ENCODE data around the gene NOP58.
"Not testable (repeated sequence)": the region's sequence is repeated elsewhere in the genome, so short reads cannot be mapped to it uniquely, and the experiment has no call there.

The NOP58 gene

DNA sequence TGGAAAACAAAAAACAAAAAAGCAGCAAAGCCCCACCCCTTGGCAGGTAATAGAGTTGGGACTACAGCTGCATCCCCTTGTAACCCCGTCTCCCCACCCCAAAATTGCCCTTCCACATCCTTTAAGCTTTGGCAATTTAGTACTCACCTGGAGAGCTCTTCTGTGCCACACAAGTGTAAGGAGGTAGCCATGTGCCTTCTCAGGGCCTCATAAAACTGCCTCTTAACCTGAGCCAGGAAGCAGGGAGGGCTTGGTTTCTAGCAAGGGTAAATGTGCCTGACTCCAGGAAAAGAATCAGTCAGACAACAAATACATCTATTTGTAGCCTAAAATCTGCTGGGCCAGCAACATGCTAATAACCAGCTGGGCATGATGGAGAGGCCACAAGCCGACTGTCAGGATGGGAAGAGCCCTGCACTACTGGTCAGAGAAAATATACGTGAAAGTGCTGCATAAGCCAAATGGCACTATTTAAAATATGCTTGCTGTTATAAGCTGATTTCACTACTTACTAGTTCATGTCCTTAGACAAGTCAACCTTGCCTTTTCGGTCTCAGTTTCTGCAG, 46.3 kb downstream of the NOP58 start:
- DNase-seq: no peak

GRCh38 chr2:202314116-202314515, 48.6 kb downstream of the NOP58 start:
- no peak for DNase-seq

DNA sequence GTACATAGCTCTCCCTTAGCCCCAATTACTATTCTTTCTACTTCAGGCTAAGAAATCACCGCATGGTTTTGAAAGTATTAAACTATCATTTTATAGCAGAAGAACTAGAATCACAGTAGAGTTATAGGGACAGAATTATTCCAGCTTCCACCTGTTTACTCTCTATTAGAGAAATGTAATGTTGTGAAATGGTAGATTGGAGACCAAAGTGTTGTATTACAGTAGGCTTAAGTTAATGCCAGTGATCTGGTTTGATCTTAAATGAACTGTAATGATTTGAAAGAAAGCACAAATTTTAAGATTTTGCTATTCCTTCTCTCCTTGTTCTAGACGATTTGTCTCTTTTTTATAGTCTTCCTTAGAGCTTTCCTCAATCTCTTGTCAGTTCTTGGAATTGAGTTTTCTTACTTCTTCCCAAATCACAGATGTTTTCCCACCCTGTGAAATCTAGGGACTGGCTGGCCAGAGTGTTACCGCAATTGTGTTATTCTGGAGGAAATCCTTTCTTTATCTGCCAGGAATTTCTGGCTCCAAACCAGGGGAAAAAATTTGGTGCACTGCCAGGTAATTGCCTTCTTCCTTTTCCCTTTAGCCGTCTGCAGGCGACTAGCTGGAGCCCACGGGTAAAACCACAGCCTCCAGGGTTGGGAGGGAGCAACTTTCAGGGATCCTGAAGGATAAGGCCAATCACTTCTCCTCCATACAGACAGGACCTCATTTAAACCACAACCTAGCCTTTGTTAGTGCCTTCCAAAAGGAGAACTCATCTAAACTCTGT, 51.7 kb downstream of the NOP58 start:
- DNase-seq: no peak

- DNase-seq: not testable (repeated sequence)
Observed at GRCh38 chr2:202320362-202320761, 54.8 kb downstream of the NOP58 start.

DNA sequence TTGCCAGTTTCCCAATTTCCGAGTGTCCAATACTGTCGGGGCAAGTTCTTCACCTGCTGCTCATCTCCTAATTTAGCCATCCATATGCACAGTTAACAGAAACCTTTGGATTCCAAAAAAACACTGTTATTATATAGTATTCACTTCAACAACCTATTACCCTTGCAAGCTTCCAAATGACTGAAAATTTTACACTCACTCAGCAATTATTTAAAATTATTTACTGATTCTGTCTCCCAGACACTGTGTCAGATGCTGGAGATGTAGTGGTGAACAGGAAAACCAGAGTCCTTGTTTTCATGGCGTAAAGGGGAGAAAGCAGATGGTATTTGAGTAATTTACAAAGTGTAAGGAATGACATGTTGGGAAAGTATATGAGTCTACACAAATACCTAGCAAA, 56.9 kb downstream of the NOP58 start:
- DNase-seq: no peak

GRCh38 chr2:202327858-202328257, 62.3 kb downstream of the NOP58 start:
- no peak for DNase-seq

GRCh38 chr2:202335791-202336467, 70.4 kb downstream of the NOP58 start:
- DNase-seq: no peak

DNA sequence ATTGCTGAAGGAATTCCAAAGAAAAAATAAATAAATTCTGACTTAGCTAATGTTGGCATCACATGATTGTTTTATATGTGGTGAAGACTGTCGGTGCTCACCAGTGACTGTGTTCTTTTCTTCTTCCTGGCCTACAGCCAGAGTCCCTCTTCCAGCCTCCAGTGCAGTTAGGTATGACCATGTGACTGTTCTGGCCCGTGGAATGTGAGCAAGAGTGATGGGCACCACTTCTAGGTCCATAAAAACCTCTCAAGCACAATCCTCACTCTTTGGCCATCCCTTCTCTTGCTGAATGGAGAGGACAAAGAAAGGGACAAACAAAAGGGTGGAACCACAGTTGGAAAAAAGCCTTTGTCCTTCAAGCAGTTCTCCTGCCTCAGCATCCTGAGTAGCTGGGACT, 71.6 kb downstream of the NOP58 start:
- no peak for DNase-seq

DNA sequence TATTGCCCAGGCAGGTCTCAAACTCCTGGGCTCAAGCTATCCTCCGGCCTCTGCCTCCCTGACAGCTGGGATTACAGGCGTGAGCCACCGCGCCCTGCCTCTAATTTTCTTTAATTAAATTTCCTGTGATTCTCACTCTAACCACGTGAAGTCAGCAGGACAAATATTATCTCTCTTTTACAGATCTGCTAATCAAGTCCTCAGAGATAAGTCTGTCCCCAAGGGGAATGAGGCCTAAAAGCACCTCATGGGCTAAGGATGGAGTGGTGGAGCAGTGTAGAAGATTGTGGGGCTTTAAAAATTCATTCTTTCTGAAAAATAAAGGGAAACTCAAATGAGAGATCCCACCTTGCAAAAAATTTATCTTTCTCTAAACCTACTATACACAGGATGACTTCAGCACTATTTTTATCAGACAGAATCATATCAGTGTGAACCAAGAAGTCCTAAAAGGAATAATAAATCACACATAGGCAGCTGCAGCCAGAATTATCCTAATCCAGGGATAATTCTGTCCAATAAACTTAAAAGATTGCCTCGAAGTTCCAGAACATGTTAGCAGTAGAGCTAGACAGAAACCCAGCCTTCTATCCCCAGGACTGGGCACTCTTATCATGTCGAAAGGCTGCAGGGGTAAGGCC, 72.3 kb downstream of the NOP58 start:
- DNase-seq: no peak

DNA sequence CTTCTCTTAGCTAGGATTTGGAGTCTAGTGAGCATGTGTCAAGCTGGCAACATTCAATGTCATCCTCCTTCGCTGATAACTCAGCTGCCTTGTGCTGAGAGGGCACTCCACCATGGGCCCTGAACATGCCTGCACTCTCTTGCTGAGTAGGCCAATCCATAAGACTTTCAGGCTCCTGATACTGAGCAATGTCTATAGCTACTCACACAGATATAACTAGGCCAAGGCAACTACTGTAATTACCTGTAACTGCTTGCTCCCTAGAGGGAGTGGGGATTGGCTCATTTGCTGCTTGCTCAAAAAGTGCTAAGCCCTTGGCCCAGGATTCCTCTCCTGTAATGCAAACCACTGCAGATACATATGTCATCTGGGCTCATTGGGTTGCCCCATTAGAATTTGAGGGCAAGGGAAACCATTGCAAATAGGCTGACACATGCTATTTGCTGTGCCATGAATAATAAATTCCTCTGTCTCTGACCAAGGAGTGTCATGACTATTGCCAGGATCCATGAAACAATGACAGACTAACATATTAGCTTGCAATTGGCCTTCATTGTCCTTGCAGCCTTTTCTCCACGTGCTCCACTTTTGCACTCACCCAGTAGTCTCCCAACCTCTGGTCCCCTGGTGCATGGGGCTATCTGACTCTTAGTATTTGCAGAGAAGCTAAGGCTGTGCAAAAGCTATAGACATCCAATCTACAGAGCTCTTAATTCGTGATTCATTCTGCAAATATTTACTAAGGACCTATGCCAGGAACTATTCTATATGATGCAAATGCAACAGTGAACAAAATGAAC, 73.7 kb downstream of the NOP58 start:
- no peak for DNase-seq

GRCh38 chr2:202344178-202344577, 78.6 kb downstream of the NOP58 start:
- no peak for DNase-seq

- no peak for DNase-seq
Observed at GRCh38 chr2:202346180-202346579, 80.6 kb downstream of the NOP58 start.

Data from suppressor macrophage treated with lipopolysaccharide for 4 hours (primary cell).